Activated CD4-positive, alpha-beta memory T cell treated with anti-CD3 and anti-CD28 coated beads for 36 hours (primary cell): Measurements from ENCODE around the gene RTL5. TPM values are rescaled to one million over a fixed set of nuclear protein-coding genes. Genes with fewer than 3 reads are reported as not detected.
"Not testable (repeated sequence)": the region's sequence is repeated elsewhere in the genome, so short reads cannot be mapped to it uniquely, and the experiment has no call there.

Source experiments
- CTCF ChIA-PET: fragments of 350-600 bp; sonication (Branson Sonifier 250); formaldehyde crosslinking; loops from one replicate; lab custom pipeline; 2021; ENCODE audit warnings: antibody characterized with exemption, inconsistent platforms; lab: Charles Lee
- POLR2A ChIA-PET: fragments of 350-600 bp; sonication (Branson Sonifier 250); formaldehyde crosslinking; loops from one replicate; lab custom pipeline; 2021; ENCODE audit warnings: antibody characterized with exemption; lab: Charles Lee
- DNase-seq: peaks from one replicate; pipeline ENCODE4 v3.0.0-alpha.2; 2020
- H3K27ac Mint-ChIP-seq: one replicate; pipeline ENCODE4 v1.8.0; 2021; ENCODE audit warnings: mixed read lengths
- H3K27me3 Mint-ChIP-seq: one replicate; pipeline ENCODE4 v1.8.0; 2021; ENCODE audit warnings: mixed read lengths
- H3K36me3 Mint-ChIP-seq: one replicate; pipeline ENCODE4 v1.8.0; 2021; ENCODE audit warnings: mixed read lengths
- H3K4me1 Mint-ChIP-seq: one replicate; pipeline ENCODE4 v1.8.0; 2021; ENCODE audit warnings: low read depth, mixed read lengths
- H3K4me3 Mint-ChIP-seq: one replicate; pipeline ENCODE4 v1.8.0; 2021; ENCODE audit warnings: mild to moderate bottlenecking, mixed read lengths
- H3K9me3 Mint-ChIP-seq: one replicate; pipeline ENCODE4 v1.8.0; 2021; ENCODE audit warnings: mixed read lengths
- intact Hi-C: fragments of 100-400 bp; cut with micrococcal nuclease; formaldehyde crosslinking; loops from one replicate; pipeline ENCODE4 v1.15.1; 2023
- total RNA-seq, 2 experiments: library from RNA; stranded (reverse); gene quantifications; one replicate each; pipeline ENCODE4 v1.2.3, GENCODE V29; 2021

The RTL5 gene
- total RNA-seq = under 1 TPM; 0.76 to 0.92 TPM

DNA sequence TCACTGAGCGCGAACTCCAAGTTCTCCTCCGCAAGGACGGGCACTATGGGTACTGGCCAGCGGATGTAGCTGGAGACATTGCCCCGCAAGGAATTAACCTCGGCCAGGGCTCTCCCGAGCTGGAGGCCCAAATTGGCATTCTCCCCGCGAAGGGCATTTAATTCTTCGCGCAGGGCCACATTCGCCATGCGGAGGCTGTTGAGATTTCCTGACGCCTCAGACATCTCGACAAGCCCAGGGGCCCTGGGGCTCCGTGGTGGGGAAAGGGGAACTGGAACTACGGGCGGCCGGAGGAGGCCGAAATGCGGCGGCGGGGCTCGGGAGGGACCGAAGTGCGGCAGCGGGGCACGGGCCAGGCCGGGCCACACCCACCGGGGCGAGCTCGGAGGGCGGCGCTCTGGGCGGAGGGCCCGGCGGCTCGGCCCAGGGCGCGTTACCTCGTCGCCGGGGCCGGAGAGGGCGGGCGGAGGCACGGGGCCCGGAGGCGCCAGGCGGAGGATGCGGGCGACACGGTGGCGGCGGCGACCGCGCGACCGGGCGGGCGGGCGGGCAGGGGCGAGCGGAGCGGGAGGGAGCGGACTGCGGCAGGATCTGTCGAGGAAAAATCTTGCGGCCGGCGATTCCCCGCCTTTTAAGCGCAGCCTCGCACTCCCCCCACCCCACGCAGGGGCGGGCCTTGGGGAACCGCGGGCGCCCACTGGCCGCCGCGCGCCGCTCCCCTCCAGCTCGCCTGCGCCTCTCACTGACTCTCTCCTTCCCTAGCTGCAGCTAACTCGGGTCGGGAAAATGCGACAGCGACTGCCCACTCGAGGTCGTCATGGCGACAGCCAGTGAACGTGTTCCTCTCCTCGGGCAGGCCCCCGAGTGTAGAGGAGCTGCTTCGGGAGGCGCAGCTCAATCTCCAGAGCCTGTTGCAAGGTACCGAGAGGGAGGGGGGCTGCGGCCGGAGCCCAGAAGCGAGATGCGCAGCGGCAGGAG, at the start of gene RTL5:
TSS of gene RTL5 (minus strand) at position 599 of the 978 bp plus-strand sequence.
- Mint-ChIP-seq H3K27me3 (peaks cover 14% of the 10 kb centered on the region), H3K4me1 (peaks cover 9% of the 10 kb centered on the region), H3K4me3 (peak within 1 kb of the TSS; percentile 63), H3K9me3 (no peaks in the 10 kb centered on the region), H3K36me3 (no peaks in the 10 kb centered on the region), H3K27ac (no peak within 1 kb of the TSS)
- ChIA-PET CTCF (interaction anchor here (1.0 to 7.7 kb wide), 5 partner anchors 11 to 145 kb away, joined by 3 to 60 read pairs (median 8); partner anchors contain the start of gene RPS4X), POLR2A (interaction anchor here (0.6 to 1.3 kb wide), 3 partner anchors 50 to 221 kb away, joined by 3 read pairs; partner anchors contain the start of gene PIN4)
- peak; percentile 75 for DNase-seq
- intact Hi-C loops = no loop called here

GRCh38 chrX:72180539-72180938, 48.8 kb upstream of the RTL5 start:
- Mint-ChIP-seq H3K4me1 (peaks cover 8% of the 10 kb centered on the region), H3K9me3 (no peaks in the 10 kb centered on the region), H3K36me3 (no peaks in the 10 kb centered on the region), H3K27ac (peak overlapping the region; percentile 60), H3K27me3 (no peaks in the 10 kb centered on the region), H3K4me3 (no peak overlapping the region)
- POLR2A ChIA-PET = interaction anchor here (0.8 to 2.4 kb wide), 3 partner anchors 54 to 162 kb away, joined by 3 to 14 read pairs (median 3); partner anchors contain the start of gene RPS4X
- CTCF ChIA-PET = interaction anchor here (0.9 to 1.3 kb wide), 2 partner anchors 97 to 163 kb away, joined by 3 to 6 read pairs; partner anchors contain the start of gene RPS4X
- intact Hi-C loops = loop anchor here (2.0 to 5.0 kb wide), 2 partner anchors 53 to 58 kb away; partner anchors contain the start of gene ERCC6L
- no peak for DNase-seq

DNA sequence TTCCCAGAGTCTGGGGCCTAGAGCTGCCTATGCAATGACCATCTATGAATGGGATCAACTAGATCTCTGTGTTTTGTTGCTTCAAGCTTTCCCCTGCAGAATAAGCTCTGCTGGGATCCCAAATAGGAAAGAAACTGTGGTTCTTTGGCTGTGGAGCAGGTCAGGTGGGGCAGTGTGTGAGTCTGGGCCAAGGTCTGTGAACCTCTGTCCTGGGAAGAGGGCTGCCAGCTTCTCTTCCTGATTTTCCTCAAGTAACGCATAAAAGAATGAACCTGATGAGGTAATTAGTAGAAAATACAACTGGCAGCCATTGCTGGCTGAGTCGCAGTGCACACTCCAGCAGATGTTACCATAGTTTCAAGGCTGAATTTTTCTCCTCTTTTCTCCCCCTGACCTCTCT, 45.3 kb upstream of the RTL5 start:
- H3K4me3 Mint-ChIP-seq = no peak overlapping the region
- intact Hi-C loops = no loop called here
- ChIA-PET CTCF (no interaction called here), POLR2A (no interaction called here)
- H3K27me3 Mint-ChIP-seq = no peaks in the 10 kb centered on the region
- DNase-seq = no peak
- H3K36me3 Mint-ChIP-seq = no peaks in the 10 kb centered on the region
- H3K4me1 Mint-ChIP-seq = peaks cover 3% of the 10 kb centered on the region
- H3K27ac Mint-ChIP-seq = no peak overlapping the region
- no peaks in the 10 kb centered on the region for H3K9me3 Mint-ChIP-seq

- CTCF ChIA-PET, H3K4me1 Mint-ChIP-seq: not testable (repeated sequence)
Observed at GRCh38 chrX:72176289-72176688, 44.6 kb upstream of the RTL5 start.

DNA sequence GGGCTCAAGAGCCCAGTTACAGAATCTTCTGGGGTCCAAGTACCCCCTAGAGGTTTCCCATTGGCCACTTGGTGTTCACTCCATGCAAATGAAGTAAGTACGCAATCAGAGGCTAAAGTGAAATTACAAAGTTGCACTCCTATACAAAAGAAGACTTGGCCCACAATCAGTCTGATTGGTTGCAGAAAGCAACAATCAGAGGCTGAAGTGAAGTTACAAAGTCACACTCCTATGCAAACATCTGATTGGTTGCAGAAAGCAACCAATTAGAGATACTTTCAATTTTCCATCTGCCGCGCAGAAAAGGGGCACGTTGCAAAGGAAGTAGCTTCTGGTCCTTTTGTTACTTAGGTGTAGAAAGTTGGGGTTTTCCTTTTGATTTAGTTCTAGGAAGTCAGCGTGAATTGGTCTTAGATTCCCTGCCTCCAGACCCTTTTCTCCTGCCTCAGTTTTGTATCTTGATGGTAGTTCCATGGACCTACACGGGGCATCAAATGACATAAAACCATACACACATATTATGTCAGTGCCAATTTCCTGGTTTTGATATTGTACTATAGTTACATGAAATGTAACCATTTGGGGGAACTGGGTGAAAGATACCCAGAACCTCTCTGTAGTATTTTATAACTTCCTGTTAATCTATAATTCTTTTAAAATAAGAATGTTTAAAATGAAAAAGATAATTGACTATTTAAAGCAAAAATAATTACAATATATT, 37.5 kb upstream of the RTL5 start:
- peak overlapping the region; percentile 74 for H3K4me3 Mint-ChIP-seq
- no peaks in the 10 kb centered on the region for H3K9me3 Mint-ChIP-seq
- no peaks in the 10 kb centered on the region for H3K36me3 Mint-ChIP-seq
- intact Hi-C loops = loop anchor here (1.0 kb wide), 1 partner anchor 12 kb away; the partner anchor contains the start of gene PIN4
- POLR2A ChIA-PET = no interaction called here
- CTCF ChIA-PET = no interaction called here
- peaks cover 4% of the 10 kb centered on the region for H3K4me1 Mint-ChIP-seq
- H3K27ac Mint-ChIP-seq = peak overlapping the region; percentile 85
- DNase-seq = peak; percentile 43
- no peaks in the 10 kb centered on the region for H3K27me3 Mint-ChIP-seq

More at GRCh38 chrX:72176289-72176688, 44.6 kb upstream of the RTL5 start:
- intact Hi-C loops, H3K4me3 Mint-ChIP-seq, DNase-seq, H3K9me3 Mint-ChIP-seq, H3K27me3 Mint-ChIP-seq, H3K36me3 Mint-ChIP-seq, H3K27ac Mint-ChIP-seq, POLR2A ChIA-PET: not testable (repeated sequence)

DNA sequence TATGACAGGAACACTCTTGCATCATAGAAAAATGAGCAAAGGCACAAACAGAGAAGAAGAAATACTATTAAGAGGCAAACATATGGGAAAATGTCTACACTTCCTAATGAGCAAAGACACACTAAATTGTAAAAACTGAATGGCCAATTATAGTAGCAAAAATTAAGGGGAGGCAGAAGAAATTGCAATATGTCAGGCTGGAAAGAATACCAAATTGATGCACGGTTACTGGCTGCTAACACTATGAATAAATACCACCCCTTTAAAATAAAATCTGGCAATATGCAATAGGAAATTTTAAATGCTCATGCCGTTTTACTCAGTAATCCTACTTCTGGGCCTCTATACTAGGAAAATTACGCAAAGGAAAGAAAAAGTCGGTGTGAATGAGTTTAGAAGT, 33.8 kb upstream of the RTL5 start:
- POLR2A ChIA-PET = no interaction called here
- H3K4me3 Mint-ChIP-seq = no peak overlapping the region
- no peak for DNase-seq
- H3K36me3 Mint-ChIP-seq = no peaks in the 10 kb centered on the region
- H3K27ac Mint-ChIP-seq = no peak overlapping the region
- intact Hi-C loops = no loop called here
- no peaks in the 10 kb centered on the region for H3K9me3 Mint-ChIP-seq
- CTCF ChIA-PET = no interaction called here
- H3K27me3 Mint-ChIP-seq = no peaks in the 10 kb centered on the region
- H3K4me1 Mint-ChIP-seq = peaks cover 4% of the 10 kb centered on the region

DNA sequence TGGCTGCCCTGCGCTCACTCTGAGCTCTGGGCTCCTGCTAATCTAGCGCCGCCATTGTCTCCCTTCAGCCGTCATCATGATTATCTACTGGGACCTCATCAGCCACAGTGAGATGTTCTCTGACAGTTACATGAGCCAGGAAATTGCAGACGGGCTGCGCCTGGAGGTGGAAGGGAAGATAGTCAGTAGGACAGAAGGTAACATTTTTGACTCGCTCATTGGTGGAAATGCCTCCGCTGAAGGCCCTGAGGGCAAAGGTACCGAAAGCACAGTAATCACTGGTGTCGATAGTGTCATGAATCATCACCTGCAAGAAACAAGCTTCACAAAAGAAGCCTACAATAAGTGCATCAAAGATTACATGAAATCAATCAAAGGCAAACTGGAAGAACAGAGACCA, 28.1 kb upstream of the RTL5 start:
- intact Hi-C loops = no loop called here
- H3K4me1 Mint-ChIP-seq = no peaks in the 10 kb centered on the region
- H3K4me3 Mint-ChIP-seq = no peak overlapping the region
- no peaks in the 10 kb centered on the region for H3K9me3 Mint-ChIP-seq
- H3K27me3 Mint-ChIP-seq = no peaks in the 10 kb centered on the region
- CTCF ChIA-PET = no interaction called here
- no peaks in the 10 kb centered on the region for H3K36me3 Mint-ChIP-seq
- POLR2A ChIA-PET = no interaction called here
- H3K27ac Mint-ChIP-seq = no peak overlapping the region
- DNase-seq = no peak

- H3K4me1 Mint-ChIP-seq = no peaks in the 10 kb centered on the region
- no peak for DNase-seq
- POLR2A ChIA-PET = no interaction called here
- no peaks in the 10 kb centered on the region for H3K9me3 Mint-ChIP-seq
- CTCF ChIA-PET = no interaction called here
- H3K4me3 Mint-ChIP-seq = no peak overlapping the region
- H3K27ac Mint-ChIP-seq = no peak overlapping the region
- no peaks in the 10 kb centered on the region for H3K36me3 Mint-ChIP-seq
- intact Hi-C loops = no loop called here
- no peaks in the 10 kb centered on the region for H3K27me3 Mint-ChIP-seq
Observed at GRCh38 chrX:72158773-72159172, 27.1 kb upstream of the RTL5 start.

DNA sequence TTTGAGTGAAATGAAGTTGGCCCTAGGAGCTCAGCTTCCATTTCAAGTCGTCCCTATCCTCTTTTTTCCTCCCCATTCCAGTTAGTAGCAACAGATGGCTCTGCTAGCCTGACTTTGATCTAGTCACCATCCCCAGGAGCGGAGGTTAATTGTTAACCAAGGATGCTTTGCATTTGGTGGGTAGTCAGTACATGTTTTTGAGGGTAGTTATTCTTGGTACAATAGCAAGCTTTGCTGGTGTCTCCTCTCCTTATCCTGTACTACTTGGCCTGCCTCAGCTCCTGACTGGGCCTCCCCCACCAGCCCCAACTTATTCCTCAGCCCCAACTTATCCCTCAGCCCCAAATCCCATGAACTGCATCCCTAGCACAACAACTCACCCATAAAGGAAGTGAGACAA, 14.8 kb upstream of the RTL5 start:
- no peak for DNase-seq
- intact Hi-C loops = no loop called here
- CTCF ChIA-PET = interaction anchor here (0.7 kb wide), 1 partner anchor 237 kb away, joined by 3 read pairs; no protein-coding TSS in a partner anchor
- H3K27ac Mint-ChIP-seq = no peak overlapping the region
- no peaks in the 10 kb centered on the region for H3K9me3 Mint-ChIP-seq
- H3K27me3 Mint-ChIP-seq = no peaks in the 10 kb centered on the region
- H3K4me3 Mint-ChIP-seq = no peak overlapping the region
- H3K4me1 Mint-ChIP-seq = peaks cover 22% of the 10 kb centered on the region
- H3K36me3 Mint-ChIP-seq = no peaks in the 10 kb centered on the region
- POLR2A ChIA-PET = no interaction called here

DNA sequence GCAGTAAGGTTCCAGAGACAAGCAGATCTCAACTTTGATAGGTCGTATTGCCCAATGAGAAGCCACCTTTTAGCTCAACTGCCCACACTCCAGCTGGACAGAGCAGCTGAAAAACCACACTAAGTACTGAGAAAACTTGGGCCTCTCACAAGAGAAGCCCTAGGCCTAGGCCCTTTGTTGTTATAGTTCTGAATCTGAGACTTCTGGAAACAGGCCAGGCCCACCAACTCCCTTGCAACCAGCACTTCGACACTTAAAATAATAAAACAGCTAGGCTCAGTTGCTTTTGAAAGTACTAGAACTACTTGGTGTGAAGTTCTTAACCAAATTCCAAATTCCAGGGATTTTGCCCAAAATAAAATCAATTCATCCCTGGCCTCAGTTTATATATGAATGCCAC, 13.5 kb upstream of the RTL5 start:
- ChIA-PET POLR2A (no interaction called here), CTCF (interaction anchor here (2.1 kb wide), 1 partner anchor 18 kb away, joined by 9 read pairs; no protein-coding TSS in a partner anchor)
- no peaks in the 10 kb centered on the region for H3K27me3 Mint-ChIP-seq
- H3K9me3 Mint-ChIP-seq = no peaks in the 10 kb centered on the region
- H3K4me1 Mint-ChIP-seq = peaks cover 29% of the 10 kb centered on the region
- no peak overlapping the region for H3K27ac Mint-ChIP-seq
- no peak for DNase-seq
- H3K36me3 Mint-ChIP-seq = no peaks in the 10 kb centered on the region
- no peak overlapping the region for H3K4me3 Mint-ChIP-seq
- intact Hi-C loops = no loop called here

DNA sequence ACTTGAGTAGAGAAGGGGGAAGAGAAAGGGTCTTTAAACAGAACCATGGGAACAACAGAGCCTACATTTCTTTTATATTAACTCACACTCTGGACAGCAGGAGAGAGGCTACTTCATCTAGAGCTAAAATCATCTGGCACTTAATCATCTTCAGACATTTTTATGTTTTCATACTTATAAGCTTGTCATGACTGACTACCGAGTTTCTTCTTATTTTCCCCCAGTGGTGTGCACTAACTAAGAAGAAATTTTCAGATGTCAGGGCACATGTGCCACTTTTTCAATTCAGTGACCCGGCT, 11.8 kb upstream of the RTL5 start:
- ChIA-PET POLR2A (interaction anchor here (1.0 kb wide), 1 partner anchor 42 kb away, joined by 3 read pairs; no protein-coding TSS in a partner anchor), CTCF (interaction anchor here (0.9 to 3.0 kb wide), 4 partner anchors 11 to 126 kb away, joined by 3 to 10 read pairs (median 6); no protein-coding TSS in a partner anchor)
- H3K27ac Mint-ChIP-seq = no peak overlapping the region
- H3K9me3 Mint-ChIP-seq = no peaks in the 10 kb centered on the region
- no peaks in the 10 kb centered on the region for H3K27me3 Mint-ChIP-seq
- no peak overlapping the region for H3K4me3 Mint-ChIP-seq
- H3K36me3 Mint-ChIP-seq = peaks cover 1% of the 10 kb centered on the region
- DNase-seq = no peak
- intact Hi-C loops = loop anchor here (5.0 kb wide), 1 partner anchor 204 kb away; no protein-coding TSS in a partner anchor
- peaks cover 29% of the 10 kb centered on the region for H3K4me1 Mint-ChIP-seq
